ENCODE measurements around the gene UBE4A.

DNA sequence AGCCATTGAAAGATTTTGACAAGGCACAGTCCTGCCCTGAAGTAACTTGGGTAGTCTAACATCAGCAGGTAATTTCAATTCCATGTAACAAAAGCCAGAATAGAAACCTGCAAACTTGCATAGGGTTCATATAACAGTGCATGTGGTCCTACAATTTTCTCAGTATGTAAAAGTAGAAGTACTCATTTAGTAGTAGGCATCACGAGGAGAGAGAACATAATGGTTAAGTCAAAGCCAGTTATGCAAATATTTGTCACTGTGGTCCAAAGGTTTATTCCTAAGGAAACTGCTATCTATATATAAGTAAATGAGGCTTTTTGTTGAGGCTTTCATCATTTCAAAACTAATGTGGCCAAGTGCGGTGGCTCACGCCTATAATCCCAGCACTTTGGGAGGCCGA is 52.1 kb downstream of the UBE4A start:
- TF ChIP-seq, protein P1, sequence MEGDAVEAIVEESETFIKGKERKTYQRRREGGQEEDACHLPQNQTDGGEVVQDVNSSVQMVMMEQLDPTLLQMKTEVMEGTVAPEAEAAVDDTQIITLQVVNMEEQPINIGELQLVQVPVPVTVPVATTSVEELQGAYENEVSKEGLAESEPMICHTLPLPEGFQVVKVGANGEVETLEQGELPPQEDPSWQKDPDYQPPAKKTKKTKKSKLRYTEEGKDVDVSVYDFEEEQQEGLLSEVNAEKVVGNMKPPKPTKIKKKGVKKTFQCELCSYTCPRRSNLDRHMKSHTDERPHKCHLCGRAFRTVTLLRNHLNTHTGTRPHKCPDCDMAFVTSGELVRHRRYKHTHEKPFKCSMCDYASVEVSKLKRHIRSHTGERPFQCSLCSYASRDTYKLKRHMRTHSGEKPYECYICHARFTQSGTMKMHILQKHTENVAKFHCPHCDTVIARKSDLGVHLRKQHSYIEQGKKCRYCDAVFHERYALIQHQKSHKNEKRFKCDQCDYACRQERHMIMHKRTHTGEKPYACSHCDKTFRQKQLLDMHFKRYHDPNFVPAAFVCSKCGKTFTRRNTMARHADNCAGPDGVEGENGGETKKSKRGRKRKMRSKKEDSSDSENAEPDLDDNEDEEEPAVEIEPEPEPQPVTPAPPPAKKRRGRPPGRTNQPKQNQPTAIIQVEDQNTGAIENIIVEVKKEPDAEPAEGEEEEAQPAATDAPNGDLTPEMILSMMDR (conservative IDR thresholded peaks at IDR 0.05; ENCODE audit: low read depth, low read length): no peak
- no peak for TF ChIP-seq EZH2 (IDR thresholded peaks at IDR 0.05; ENCODE audit: borderline replicate concordance, low read depth, low read length, poor library complexity, severe bottlenecking)

All from A673 (cell line).